ENCODE results near the gene PPP2R5B.
A peak's percentile ranks its signal among the peaks of the same experiment; 100 is the strongest.

Gene PPP2R5B

DNA sequence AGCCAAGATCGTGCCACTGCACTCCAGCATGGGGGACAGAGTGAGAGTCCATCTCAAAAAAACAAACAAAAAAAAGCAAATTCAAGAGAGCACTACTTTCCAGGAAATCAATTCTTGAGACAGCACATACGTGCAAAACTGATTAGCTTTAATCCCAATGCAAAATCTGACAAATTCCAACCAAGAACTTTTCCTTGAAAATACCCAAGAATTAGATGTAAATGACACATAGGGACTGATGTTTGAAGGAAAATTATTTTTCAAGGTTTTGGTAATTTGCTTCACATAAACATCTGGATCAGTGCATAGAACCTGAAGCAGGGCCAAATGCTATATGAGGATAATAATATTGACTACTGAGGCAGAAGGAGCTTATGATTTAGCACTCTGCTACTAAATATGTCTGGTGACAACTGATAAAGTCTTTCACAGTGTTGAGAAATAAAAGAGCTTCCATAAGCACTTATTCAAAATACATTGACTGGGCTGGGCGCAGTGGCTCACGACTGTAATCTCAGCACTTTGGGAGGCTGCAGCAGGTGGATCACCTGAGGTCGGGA lies 38.7 kb downstream of the PPP2R5B start:
- Histone ChIP-seq H3K4me3 (ENCODE audit: low read depth in 1 of 2, low read length in 1 of 2) (no peak overlapping the region), H3K9me3 (no peaks in the 10 kb centered on the region), H3K36me3 (no peaks in the 10 kb centered on the region), H3K27me3 (peaks cover 9% of the 10 kb centered on the region), H3K27ac (no peak overlapping the region), H3K4me1 (ENCODE audit: control insufficient read depth in 1 of 2, insufficient read depth in 1 of 2, low read depth in 1 of 2, low read length in 1 of 2) (no peaks in the 10 kb centered on the region)
- TF ChIP-seq, protein P1, sequence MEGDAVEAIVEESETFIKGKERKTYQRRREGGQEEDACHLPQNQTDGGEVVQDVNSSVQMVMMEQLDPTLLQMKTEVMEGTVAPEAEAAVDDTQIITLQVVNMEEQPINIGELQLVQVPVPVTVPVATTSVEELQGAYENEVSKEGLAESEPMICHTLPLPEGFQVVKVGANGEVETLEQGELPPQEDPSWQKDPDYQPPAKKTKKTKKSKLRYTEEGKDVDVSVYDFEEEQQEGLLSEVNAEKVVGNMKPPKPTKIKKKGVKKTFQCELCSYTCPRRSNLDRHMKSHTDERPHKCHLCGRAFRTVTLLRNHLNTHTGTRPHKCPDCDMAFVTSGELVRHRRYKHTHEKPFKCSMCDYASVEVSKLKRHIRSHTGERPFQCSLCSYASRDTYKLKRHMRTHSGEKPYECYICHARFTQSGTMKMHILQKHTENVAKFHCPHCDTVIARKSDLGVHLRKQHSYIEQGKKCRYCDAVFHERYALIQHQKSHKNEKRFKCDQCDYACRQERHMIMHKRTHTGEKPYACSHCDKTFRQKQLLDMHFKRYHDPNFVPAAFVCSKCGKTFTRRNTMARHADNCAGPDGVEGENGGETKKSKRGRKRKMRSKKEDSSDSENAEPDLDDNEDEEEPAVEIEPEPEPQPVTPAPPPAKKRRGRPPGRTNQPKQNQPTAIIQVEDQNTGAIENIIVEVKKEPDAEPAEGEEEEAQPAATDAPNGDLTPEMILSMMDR (IDR thresholded peaks at IDR 0.05), result no peak

GRCh38 chr11:64967375-64967774 lies 42.9 kb downstream of the PPP2R5B start:
- H3K9me3 ChIP-seq, result no peaks in the 10 kb centered on the region
- no peaks in the 10 kb centered on the region for H3K36me3 ChIP-seq
- no peak overlapping the region for H3K4me3 ChIP-seq (ENCODE audit: low read depth in 1 of 2, low read length in 1 of 2)
- H3K27ac ChIP-seq, result no peak overlapping the region
- H3K27me3 ChIP-seq, result peaks cover 21% of the 10 kb centered on the region
- TF ChIP-seq, protein P1 (IDR thresholded peaks at IDR 0.05), result no peak
- H3K4me1 ChIP-seq (ENCODE audit: control insufficient read depth in 1 of 2, insufficient read depth in 1 of 2, low read depth in 1 of 2, low read length in 1 of 2), result peaks cover 8 to 10% of the 10 kb centered on the region in 2 experiments

- no peak overlapping the region for H3K4me3 ChIP-seq (ENCODE audit: low read depth in 1 of 2, low read length in 1 of 2)
- H3K27ac ChIP-seq, result no peak overlapping the region
- peaks cover 39% of the 10 kb centered on the region for H3K27me3 ChIP-seq
- no peaks in the 10 kb centered on the region for H3K9me3 ChIP-seq
- TF ChIP-seq, protein P1 (IDR thresholded peaks at IDR 0.05), result no peak
- H3K4me1 ChIP-seq (ENCODE audit: control insufficient read depth in 1 of 2, insufficient read depth in 1 of 2, low read depth in 1 of 2, low read length in 1 of 2), result peaks cover 10 to 12% of the 10 kb centered on the region in 2 experiments
- H3K36me3 ChIP-seq, result no peaks in the 10 kb centered on the region
Measured at GRCh38 chr11:64969209-64969608, 44.7 kb downstream of the PPP2R5B start.

DNA sequence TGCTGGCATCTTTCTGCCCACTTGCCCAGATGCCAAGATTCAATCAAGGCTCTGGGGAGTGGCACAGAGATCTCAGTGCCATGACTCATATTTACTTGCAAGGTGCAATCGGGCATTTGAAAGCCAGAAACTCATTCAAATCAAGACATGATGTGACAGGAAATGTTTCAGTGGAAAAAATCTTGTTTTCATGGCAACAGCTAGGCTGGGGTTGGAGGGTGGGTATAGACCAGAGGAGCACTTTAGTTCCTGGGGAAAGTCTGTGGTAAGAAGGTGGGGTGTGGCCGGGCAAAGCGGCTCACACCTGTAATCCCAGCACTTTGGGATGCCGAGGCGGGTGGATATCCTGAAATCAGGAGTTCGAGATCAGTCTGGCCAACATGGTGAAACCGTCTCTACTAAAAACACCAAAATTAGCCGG lies 46.3 kb downstream of the PPP2R5B start:
- peaks cover 10 to 12% of the 10 kb centered on the region in 2 experiments for H3K4me1 ChIP-seq (ENCODE audit: control insufficient read depth in 1 of 2, insufficient read depth in 1 of 2, low read depth in 1 of 2, low read length in 1 of 2)
- no peaks in the 10 kb centered on the region for H3K9me3 ChIP-seq
- TF ChIP-seq, protein P1 (IDR thresholded peaks at IDR 0.05), result no peak
- H3K27ac ChIP-seq, result no peak overlapping the region
- H3K27me3 ChIP-seq, result peaks cover 50% of the 10 kb centered on the region
- no peaks in the 10 kb centered on the region for H3K36me3 ChIP-seq
- H3K4me3 ChIP-seq (ENCODE audit: low read depth in 1 of 2, low read length in 1 of 2), result no peak overlapping the region

DNA sequence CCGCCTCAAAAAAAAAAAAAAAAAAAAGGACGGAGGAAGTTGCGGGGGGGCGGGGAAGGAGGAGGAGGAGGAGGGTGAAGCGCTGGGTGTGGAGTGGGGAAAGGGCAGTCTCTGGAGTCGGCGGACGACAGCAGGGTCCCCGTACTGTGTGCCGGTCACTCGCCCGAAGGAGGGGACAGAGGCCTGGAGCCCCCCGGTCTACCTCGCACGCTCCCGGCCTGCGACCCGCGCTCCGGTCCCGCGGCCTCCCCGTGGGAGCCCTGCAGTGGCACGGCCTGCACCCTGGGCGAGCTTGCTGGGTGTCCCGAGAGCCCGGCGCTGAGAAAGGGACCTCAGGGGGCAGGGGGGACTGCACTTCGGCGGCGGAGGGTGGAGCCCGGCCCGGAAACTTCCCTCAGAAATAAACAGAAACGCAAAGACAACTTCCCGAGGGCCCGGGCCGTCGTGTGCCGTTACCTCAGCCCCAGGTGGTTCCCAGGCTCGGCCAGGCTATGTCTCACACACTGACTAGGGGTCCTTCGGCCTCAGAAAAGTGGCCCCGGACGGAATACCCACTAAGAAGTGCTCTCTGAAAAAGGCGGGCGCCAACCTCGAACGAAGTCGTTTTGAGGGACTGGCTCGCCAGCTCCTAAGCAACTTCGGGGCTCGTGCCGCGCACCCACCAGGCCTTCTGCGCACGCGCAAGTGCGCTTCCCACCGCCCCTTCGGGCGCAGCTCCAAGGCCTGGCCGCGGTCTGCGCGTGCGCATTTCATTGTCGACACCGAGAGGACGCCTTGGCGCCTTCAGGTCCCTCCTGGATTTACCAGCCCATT lies 47.1 kb downstream of the PPP2R5B start, which contains the start of gene MAJIN:
Gene MAJIN (minus strand): TSS at position 688 of the 813 bp plus-strand sequence. CDS start 12,703 bp downstream, outside the sequence.
- Histone ChIP-seq H3K9me3 (no peaks in the 10 kb centered on the region), H3K36me3 (no peaks in the 10 kb centered on the region), H3K27me3 (peaks cover 51% of the 10 kb centered on the region), H3K4me1 (ENCODE audit: control insufficient read depth in 1 of 2, insufficient read depth in 1 of 2, low read depth in 1 of 2, low read length in 1 of 2) (peaks cover 10 to 12% of the 10 kb centered on the region in 2 experiments), H3K4me3 (ENCODE audit: low read depth in 1 of 2, low read length in 1 of 2) (peak within 1 kb of the TSS; percentile 58 to 62), H3K27ac (peak within 1 kb of the TSS; percentile 27)
- TF ChIP-seq, protein P1 (IDR thresholded peaks at IDR 0.05), result no peak

All from neutrophil (primary cell).